Gastroesophageal sphincter (tissue), 4 donors: ENCODE data around the gene PTPN14. TPM values are rescaled to one million over a fixed set of nuclear protein-coding genes. Genes with fewer than 3 reads are reported as not detected.

Experiments
- ATAC-seq: fragments of 150-250 bp; one replicate; pipeline ENCODE4 v1.9.1; 2016; ENCODE audit warnings: mild to moderate bottlenecking, moderate library complexity
- H3K27ac ChIP-seq, 4 donors: fragments of 200-600 bp; sonication (generic) in 3 of 4; 1 replicate in 3 of 4; 2 replicates in 1 of 4; pipeline ENCODE4 v1.5.1; 2016 to 2019
- H3K27me3 ChIP-seq: fragments of 200-600 bp; sonication (generic); one replicate; pipeline ENCODE4 v1.5.1; 2019
- H3K36me3 ChIP-seq, 2 donors: fragments of 200-600 bp; sonication (generic); one replicate each; pipeline ENCODE4 v1.5.1; 2019; ENCODE audit warnings: control low read depth in 1 of 2
- H3K4me1 ChIP-seq, 3 donors: fragments of 200-600 bp; sonication (generic); 1 replicate in 2 of 3; 2 replicates in 1 of 3; pipeline ENCODE4 v1.5.1; 2016 to 2019; ENCODE audit warnings: control low read depth in 2 of 3
- H3K4me3 ChIP-seq, 2 donors: fragments of 200-600 bp; sonication (generic); one replicate each; pipeline ENCODE4 v1.5.1; 2019; ENCODE audit warnings: mild to moderate bottlenecking in 1 of 2, moderate library complexity in 1 of 2
- H3K9me3 ChIP-seq, 3 donors: fragments of 200-600 bp; sonication (generic); one replicate each; pipeline ENCODE4 v1.5.1; 2017 to 2019; ENCODE audit warnings: control low read depth in 2 of 3
- CTCF ChIP-seq, 4 experiments: fragments of 200-600 bp in 2 of 4; fragments of 450-650 bp in 2 of 4; sonication (generic) in 1 of 4; IDR thresholded peaks; one replicate each; pipeline ENCODE4 v1.5.1; 2017 to 2019; ENCODE audit warnings: antibody characterized with exemption in 4 of 4, mild to moderate bottlenecking in 2 of 4, moderate library complexity in 2 of 4
- EP300 ChIP-seq: sonication (generic); formaldehyde crosslinking; IDR thresholded peaks from one replicate; pipeline ENCODE4 v1.6.1; 2017; ENCODE audit warnings: antibody characterized with exemption, mild to moderate bottlenecking
- POLR2A ChIP-seq, 2 donors: fragments of 450-650 bp; IDR thresholded peaks; one replicate each; pipeline ENCODE4 v1.6.1; 2017; ENCODE audit warnings: antibody characterized with exemption in 2 of 2, mild to moderate bottlenecking in 2 of 2, moderate library complexity in 1 of 2
- POLR2AphosphoS5 ChIP-seq: sonication (generic); formaldehyde crosslinking; IDR thresholded peaks from one replicate; pipeline ENCODE4 v1.6.1; 2017; ENCODE audit warnings: antibody characterized with exemption
- WGBS, 2 donors: methylation state at CpG; one replicate each; pipeline ENCODE4 v1.1.5; 2018; ENCODE audit warnings: low coverage in 1 of 2; 5-methylcytosine and 5-hydroxymethylcytosine counted together
- total RNA-seq, 4 donors: library from RNA; depleted of rRNA; stranded (reverse); fragments of >200 nt; gene quantifications; one replicate each; pipeline ENCODE4 v1.1.0, GENCODE V29; 2016

Gene PTPN14
- total RNA-seq, 4 donors from 2014 or later, result 38.9 to 96.8 (median 75.4) TPM

GRCh38 chr1:214574598-214575411, 23.4 kb upstream of the PTPN14 start:
- H3K27ac ChIP-seq, result no peak overlapping the region
- no peak for ATAC-seq

GRCh38 chr1:214573386-214574318, 22.2 kb upstream of the PTPN14 start:
- no peak for ATAC-seq
- Histone ChIP-seq H3K4me3 (no peak overlapping the region), H3K27me3 (no peaks in the 10 kb centered on the region), H3K27ac (no peak overlapping the region), H3K9me3 (peaks cover 0 to 23% (median 0%) of the 10 kb centered on the region in 3 donors), H3K4me1 (no peaks in the 10 kb centered on the region), H3K36me3 (no peaks in the 10 kb centered on the region)
- no peak for TF ChIP-seq CTCF (IDR thresholded peaks at IDR 0.05)
- no peak for TF ChIP-seq POLR2AphosphoS5
- no peak for TF ChIP-seq EP300
- TF ChIP-seq POLR2A (IDR thresholded peaks at IDR 0.05), result no peak
- WGBS, 2 donors, result 87 to 94% methylated on average over 4 to 11 of the region's 11 CpGs

More at GRCh38 chr1:214574598-214575411, 23.4 kb upstream of the PTPN14 start:
- Histone ChIP-seq H3K27me3 (no peaks in the 10 kb centered on the region), H3K9me3 (peaks cover 0 to 23% (median 0%) of the 10 kb centered on the region in 3 donors), H3K36me3 (no peaks in the 10 kb centered on the region), H3K4me1 (no peaks in the 10 kb centered on the region), H3K4me3 (no peak overlapping the region)
- no peak for TF ChIP-seq POLR2AphosphoS5
- 93% methylated on average over 3 of the region's 3 CpGs for WGBS, 2 donors

DNA sequence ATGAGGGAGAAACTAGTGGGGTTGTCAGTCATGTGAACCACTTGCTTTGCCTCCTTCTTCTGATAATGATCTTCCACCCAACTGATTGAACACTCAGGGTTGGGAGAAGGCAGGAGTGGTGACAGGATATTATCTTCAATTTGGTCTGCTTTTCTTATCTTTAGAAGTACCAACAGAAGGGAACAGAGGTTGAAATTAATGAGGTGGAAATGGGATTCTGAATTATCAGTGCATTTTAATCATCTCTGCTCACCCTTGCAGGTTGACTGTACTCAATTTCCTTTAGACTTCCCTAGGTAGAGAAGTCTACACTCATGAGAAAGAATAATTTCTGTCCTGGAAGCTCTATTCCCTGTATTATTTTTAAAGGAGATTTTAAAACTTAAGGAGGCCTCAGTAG, 19.9 kb upstream of the PTPN14 start:
- Histone ChIP-seq H3K4me1 (no peaks in the 10 kb centered on the region), H3K27me3 (no peaks in the 10 kb centered on the region), H3K4me3 (no peak overlapping the region), H3K27ac (no peak overlapping the region), H3K36me3 (no peaks in the 10 kb centered on the region), H3K9me3 (peaks cover 0 to 13% (median 0%) of the 10 kb centered on the region in 3 donors)
- no peak for ATAC-seq
- TF ChIP-seq CTCF (IDR thresholded peaks at IDR 0.05), result no peak
- no peak for TF ChIP-seq POLR2AphosphoS5
- TF ChIP-seq POLR2A (IDR thresholded peaks at IDR 0.05), result no peak
- TF ChIP-seq EP300, result no peak

DNA sequence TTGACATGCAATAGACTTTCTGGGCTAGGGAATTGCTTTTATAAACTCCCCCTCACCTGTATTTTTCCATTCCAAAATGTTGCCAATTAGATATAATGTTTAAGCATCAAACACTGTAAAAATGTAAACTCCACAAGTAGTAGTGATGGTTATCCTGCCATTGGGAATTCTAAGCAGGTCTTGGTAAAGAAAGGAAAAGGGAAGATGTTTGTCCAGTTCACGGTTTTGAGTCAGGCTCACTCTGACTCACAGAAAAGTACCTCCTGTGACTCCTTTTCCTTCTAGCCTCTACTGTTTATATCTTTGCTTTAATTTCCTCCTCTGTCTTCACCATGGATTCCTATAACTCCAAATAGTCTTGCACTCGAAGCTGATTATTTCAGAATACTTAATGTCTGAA, 19.0 kb upstream of the PTPN14 start:
- no peak for ATAC-seq
- Histone ChIP-seq H3K27ac (no peak overlapping the region), H3K4me1 (no peaks in the 10 kb centered on the region), H3K9me3 (peaks cover 0 to 5% (median 0%) of the 10 kb centered on the region in 3 donors), H3K27me3 (no peaks in the 10 kb centered on the region), H3K4me3 (no peak overlapping the region), H3K36me3 (no peaks in the 10 kb centered on the region)
- WGBS, 2 donors, result 13 to 51% methylated on average over 2 of the region's 2 CpGs
- TF ChIP-seq POLR2AphosphoS5 (no peak), POLR2A (IDR thresholded peaks at IDR 0.05) (no peak), EP300 (no peak), CTCF (IDR thresholded peaks at IDR 0.05) (no peak)

DNA sequence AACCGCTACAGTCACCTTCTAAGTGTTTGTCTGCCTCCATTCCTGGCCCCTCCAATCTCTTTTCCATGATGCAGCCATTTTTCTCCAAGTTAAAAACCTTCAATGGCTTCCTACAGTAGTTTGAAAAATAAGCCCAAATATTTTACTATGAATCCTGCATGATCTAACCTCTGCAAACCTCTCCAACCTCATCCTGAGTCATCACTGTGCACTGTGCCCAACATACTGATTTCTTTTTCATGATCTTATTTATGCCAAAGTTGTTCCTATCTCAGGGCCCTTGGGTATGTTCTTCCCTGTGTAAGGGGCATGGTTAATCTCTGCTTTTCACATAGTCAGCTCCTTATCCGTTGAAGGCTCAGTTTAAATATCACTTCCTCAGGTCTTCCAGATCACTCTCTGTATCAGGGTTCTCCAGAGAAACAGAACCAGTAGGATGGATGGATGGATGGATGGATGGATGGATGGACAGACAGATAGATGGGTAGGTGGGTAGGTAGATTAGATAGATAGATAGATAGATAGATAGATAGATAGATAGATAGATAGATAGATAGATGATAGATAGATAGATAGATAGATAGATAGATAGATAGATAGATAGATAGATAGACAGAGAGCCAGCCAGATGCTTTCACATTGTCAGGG, 18.1 kb upstream of the PTPN14 start:
- no peaks in the 10 kb centered on the region for H3K4me1 ChIP-seq
- H3K36me3 ChIP-seq, result no peaks in the 10 kb centered on the region
- WGBS, 2 donors, result 71 to 100% methylated on average over 1 to 2 of the region's 2 CpGs
- H3K27ac ChIP-seq, result no peak overlapping the region
- ATAC-seq, result no peak
- no peaks in the 10 kb centered on the region for H3K27me3 ChIP-seq
- H3K4me3 ChIP-seq, result no peak overlapping the region
- no peaks in the 10 kb centered on the region for H3K9me3 ChIP-seq
- TF ChIP-seq POLR2AphosphoS5, result no peak
